HEK293 (cell line): ENCODE measurements around the gene SLC6A13.
"Not testable (repeated sequence)": the region's sequence is repeated elsewhere in the genome, so short reads cannot be mapped to it uniquely, and the experiment has no call there.

Source experiments
- CTCF ChIA-PET: fragments of 350-600 bp; formaldehyde crosslinking; extraction: SDS; loops from one replicate; lab custom pipeline; 2021; ENCODE audit warnings: antibody characterized with exemption; lab: Yijun Ruan, JAX
- POLR2A ChIA-PET: fragments of 300-600 bp; formaldehyde crosslinking; extraction: SDS; loops from one replicate; lab custom pipeline; 2020; ENCODE audit warnings: antibody characterized with exemption, inconsistent platforms; lab: Yijun Ruan, JAX
- H3K27ac ChIP-seq: fragments of 200-500 bp; sonication (Bioruptor generic); 2 replicates; pipeline ENCODE4 v1.5.1; 2014; ENCODE audit warnings: low read depth, low read length, control low read depth, inconsistent platforms; ENCODE audit errors: extremely low read depth
- H3K36me3 ChIP-seq, 2 experiments: fragments of 200-500 bp in 1 of 2; sonication (Bioruptor generic) in 1 of 2; 1 replicate in 1 of 2; 2 replicates in 1 of 2; pipeline ENCODE4 v1.5.1; 2014 to 2017; ENCODE audit warnings: inconsistent platforms in 2 of 2, low read length in 2 of 2; ENCODE audit not compliant: control insufficient read depth in 2 of 2, insufficient read depth in 1 of 2
- H3K4me1 ChIP-seq: fragments of 200-500 bp; sonication (Bioruptor generic); 2 replicates; pipeline ENCODE4 v1.5.1; 2014; ENCODE audit warnings: mild to moderate bottlenecking, low read length, inconsistent platforms; ENCODE audit not compliant: control insufficient read depth, insufficient read depth
- H3K4me3 ChIP-seq: 2 replicates; pipeline ENCODE4 v1.5.1; 2011; ENCODE audit warnings: low read depth, mild to moderate bottlenecking, control low read depth, low read length, moderate library complexity
- H3K9me3 ChIP-seq: fragments of 200-500 bp; sonication (Bioruptor generic); 2 replicates; pipeline ENCODE4 v1.5.1; 2014; ENCODE audit warnings: low read depth, low read length, inconsistent platforms; ENCODE audit not compliant: control insufficient read depth, insufficient read depth
- KLF9 ChIP-seq: fragments of 450-650 bp; formaldehyde crosslinking; IDR thresholded peaks from 2 replicates; pipeline ENCODE4 v1.5.1; 2016; ENCODE audit warnings: missing biosample characterization, missing genetic modification characterization, low read depth
- PRDM1 ChIP-seq: fragments of 450-650 bp; formaldehyde crosslinking; IDR thresholded peaks from 2 replicates; pipeline ENCODE4; 2016; ENCODE audit warnings: missing biosample characterization, missing genetic modification characterization
- ZBTB1 ChIP-seq: fragments of 450-650 bp; formaldehyde crosslinking; IDR thresholded peaks from 2 replicates; pipeline ENCODE4 v1.5.1; 2016; ENCODE audit warnings: missing biosample characterization, missing genetic modification characterization
- ZBTB17 ChIP-seq: fragments of 450-650 bp; formaldehyde crosslinking; IDR thresholded peaks from 2 replicates; pipeline ENCODE4 v1.5.1; 2016; ENCODE audit warnings: missing biosample characterization, missing genetic modification characterization
- ZFHX2 ChIP-seq: fragments of 450-650 bp; formaldehyde crosslinking; conservative IDR thresholded peaks from 2 replicates; pipeline ENCODE4 v1.5.1; 2016; ENCODE audit warnings: missing biosample characterization, missing genetic modification characterization
- ZFP41 ChIP-seq: fragments of 450-650 bp; formaldehyde crosslinking; IDR thresholded peaks from 2 replicates; pipeline ENCODE4 v1.5.1; 2016; ENCODE audit warnings: missing biosample characterization, missing genetic modification characterization, borderline replicate concordance
- ZNF114 ChIP-seq: fragments of 450-650 bp; formaldehyde crosslinking; IDR thresholded peaks from 2 replicates; pipeline ENCODE4 v1.5.0; 2017; ENCODE audit warnings: missing biosample characterization, missing genetic modification characterization
- ZNF138 ChIP-seq: fragments of 450-650 bp; formaldehyde crosslinking; IDR thresholded peaks from 2 replicates; pipeline ENCODE4 v1.5.1; 2016; ENCODE audit warnings: missing biosample characterization, missing genetic modification characterization, borderline replicate concordance
- ZNF157 ChIP-seq: fragments of 450-650 bp; formaldehyde crosslinking; IDR thresholded peaks from 2 replicates; pipeline ENCODE4 v1.5.1; 2016; ENCODE audit warnings: missing biosample characterization, missing genetic modification characterization
- ZNF174 ChIP-seq: fragments of 450-650 bp; formaldehyde crosslinking; IDR thresholded peaks from 2 replicates; pipeline ENCODE4 v1.5.0; 2017; ENCODE audit warnings: missing biosample characterization, mild to moderate bottlenecking, missing genetic modification characterization
- ZNF184 ChIP-seq: fragments of 450-650 bp; IDR thresholded peaks from 2 replicates; pipeline ENCODE4 v1.5.1; 2018; ENCODE audit warnings: missing biosample characterization, mild to moderate bottlenecking, missing genetic modification characterization
- ZNF366 ChIP-seq: fragments of 450-650 bp; formaldehyde crosslinking; conservative IDR thresholded peaks from 2 replicates; pipeline ENCODE4 v1.5.1; 2016; ENCODE audit warnings: missing biosample characterization, missing genetic modification characterization
- ZNF423 ChIP-seq: fragments of 450-650 bp; formaldehyde crosslinking; IDR thresholded peaks from 2 replicates; pipeline ENCODE4 v1.5.1; 2016; ENCODE audit warnings: missing biosample characterization, missing genetic modification characterization
- ZNF501 ChIP-seq: fragments of 450-650 bp; formaldehyde crosslinking; IDR thresholded peaks from 2 replicates; pipeline ENCODE4 v1.5.1; 2016; ENCODE audit warnings: missing biosample characterization, missing genetic modification characterization
- ZNF529 ChIP-seq: fragments of 450-650 bp; formaldehyde crosslinking; IDR thresholded peaks from 2 replicates; pipeline ENCODE4 v1.5.1; 2017; ENCODE audit warnings: missing genetic modification characterization, missing biosample characterization; ENCODE audit not compliant: insufficient replicate concordance
- ZNF776 ChIP-seq: fragments of 450-650 bp; formaldehyde crosslinking; IDR thresholded peaks from 2 replicates; pipeline ENCODE4 v1.5.0; 2017; ENCODE audit warnings: missing biosample characterization, missing genetic modification characterization, borderline replicate concordance
- TF ChIP-seq, protein P1 (sequence below): fragments of 450-650 bp; formaldehyde crosslinking; IDR thresholded peaks from 2 replicates; pipeline ENCODE4 v1.5.1; 2016; ENCODE audit warnings: missing biosample characterization, missing genetic modification characterization
- TF ChIP-seq, protein P2 (sequence below): fragments of 450-650 bp; formaldehyde crosslinking; IDR thresholded peaks from 2 replicates; pipeline ENCODE4; 2016; ENCODE audit warnings: missing biosample characterization, missing genetic modification characterization

Gene SLC6A13

DNA sequence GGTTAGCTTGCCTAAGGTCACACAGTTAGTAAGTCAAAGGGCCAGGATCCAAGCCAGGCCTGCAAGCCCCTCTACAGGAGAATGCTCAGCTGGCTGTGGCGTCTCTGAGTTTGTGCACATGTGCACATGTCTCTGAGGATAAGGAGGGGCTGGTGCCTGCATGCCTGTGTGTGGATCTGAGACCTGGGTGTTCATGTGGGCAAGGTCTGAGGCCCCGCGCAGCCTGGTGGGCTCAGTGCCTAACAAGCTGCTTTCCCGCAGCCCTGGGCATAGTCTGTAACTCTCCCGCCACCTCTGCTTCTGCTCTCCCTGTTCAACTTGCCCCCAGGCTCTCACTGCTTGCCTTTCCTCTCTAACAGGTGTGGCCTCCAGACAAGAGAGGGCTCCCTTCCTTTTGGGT lies 44.4 kb downstream of the SLC6A13 start:
- Histone ChIP-seq H3K27ac (no peak overlapping the region), H3K36me3 (no peaks in the 10 kb centered on the region), H3K4me1 (no peaks in the 10 kb centered on the region; the same call in 1 of the 2 replicates), H3K4me3 (no peak overlapping the region), H3K9me3 (no peaks in the 10 kb centered on the region)
- ChIA-PET CTCF (interaction anchor here (0.6 to 2.5 kb wide), 5 partner anchors 10 to 159 kb away, joined by 3 to 20 read pairs (median 3); no protein-coding TSS in a partner anchor), POLR2A (no interaction called here)
- TF ChIP-seq ZNF423 (tag by site-specific recombination) (0 out of 2 replicates have a peak, but pooled peaks have one; percentile 3), PRDM1 (tag by site-specific recombination) (no peak)

DNA sequence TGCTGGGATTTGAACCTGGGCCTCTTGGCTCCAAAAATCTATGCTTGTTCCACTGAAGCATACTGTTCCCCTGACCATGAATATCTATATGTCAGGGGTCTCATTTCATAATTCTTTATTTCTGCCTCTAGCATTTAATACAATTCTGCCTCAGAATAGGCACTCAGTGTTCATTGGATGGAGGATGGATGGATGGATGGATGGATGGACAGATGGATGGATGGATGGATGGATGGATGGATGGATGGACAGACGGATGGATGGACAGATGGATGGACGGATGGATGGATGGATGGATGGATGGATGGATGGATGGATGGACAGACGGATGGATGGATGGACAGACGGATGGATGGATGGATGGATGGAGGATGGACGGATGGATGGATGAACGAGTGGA lies 45.6 kb downstream of the SLC6A13 start:
- H3K36me3 ChIP-seq, POLR2A ChIA-PET, H3K27ac ChIP-seq, H3K4me1 ChIP-seq, H3K9me3 ChIP-seq, H3K4me3 ChIP-seq: not testable (repeated sequence)
- CTCF ChIA-PET = interaction anchor here (0.6 to 0.8 kb wide), 2 partner anchors 64 to 99 kb away, joined by 3 to 4 read pairs; no protein-coding TSS in a partner anchor
- TF ChIP-seq ZBTB17 (tag by site-specific recombination) = peak; percentile 63
- TF ChIP-seq ZNF366 = peak; percentile 99

DNA sequence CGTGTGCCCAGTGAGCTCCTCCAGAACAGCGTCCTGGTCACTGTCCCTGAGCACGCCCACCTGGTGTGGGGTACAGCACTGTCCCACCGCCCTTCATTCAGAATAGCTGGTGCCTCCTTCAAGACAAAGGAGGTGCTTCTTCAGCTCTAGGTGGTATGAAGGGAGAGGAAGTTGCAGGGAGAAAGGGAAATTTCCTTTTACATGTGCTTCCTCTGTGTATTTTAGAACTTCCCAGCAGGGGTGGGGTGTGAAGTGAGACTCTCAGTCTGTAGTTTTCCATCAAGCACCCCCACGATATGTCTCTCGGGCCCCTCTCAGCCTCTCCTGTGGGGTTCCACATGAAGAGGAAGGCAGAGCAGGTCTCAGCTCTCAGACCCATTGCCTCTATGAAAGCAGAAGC lies 47.5 kb downstream of the SLC6A13 start:
- H3K4me3 ChIP-seq = no peak overlapping the region
- POLR2A ChIA-PET = no interaction called here
- no peaks in the 10 kb centered on the region; the same call in 1 of the 2 replicates for H3K4me1 ChIP-seq
- H3K9me3 ChIP-seq = no peaks in the 10 kb centered on the region
- H3K27ac ChIP-seq = no peak overlapping the region
- TF ChIP-seq, protein P1, sequence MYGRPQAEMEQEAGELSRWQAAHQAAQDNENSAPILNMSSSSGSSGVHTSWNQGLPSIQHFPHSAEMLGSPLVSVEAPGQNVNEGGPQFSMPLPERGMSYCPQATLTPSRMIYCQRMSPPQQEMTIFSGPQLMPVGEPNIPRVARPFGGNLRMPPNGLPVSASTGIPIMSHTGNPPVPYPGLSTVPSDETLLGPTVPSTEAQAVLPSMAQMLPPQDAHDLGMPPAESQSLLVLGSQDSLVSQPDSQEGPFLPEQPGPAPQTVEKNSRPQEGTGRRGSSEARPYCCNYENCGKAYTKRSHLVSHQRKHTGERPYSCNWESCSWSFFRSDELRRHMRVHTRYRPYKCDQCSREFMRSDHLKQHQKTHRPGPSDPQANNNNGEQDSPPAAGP (tag by site-specific recombination) = no peak
- no peak for TF ChIP-seq ZNF184 (tag by site-specific recombination)
- no peak for TF ChIP-seq ZFP41 (tag by site-specific recombination)
- TF ChIP-seq ZNF157 (tag by site-specific recombination) = no peak
- TF ChIP-seq, protein P2, sequence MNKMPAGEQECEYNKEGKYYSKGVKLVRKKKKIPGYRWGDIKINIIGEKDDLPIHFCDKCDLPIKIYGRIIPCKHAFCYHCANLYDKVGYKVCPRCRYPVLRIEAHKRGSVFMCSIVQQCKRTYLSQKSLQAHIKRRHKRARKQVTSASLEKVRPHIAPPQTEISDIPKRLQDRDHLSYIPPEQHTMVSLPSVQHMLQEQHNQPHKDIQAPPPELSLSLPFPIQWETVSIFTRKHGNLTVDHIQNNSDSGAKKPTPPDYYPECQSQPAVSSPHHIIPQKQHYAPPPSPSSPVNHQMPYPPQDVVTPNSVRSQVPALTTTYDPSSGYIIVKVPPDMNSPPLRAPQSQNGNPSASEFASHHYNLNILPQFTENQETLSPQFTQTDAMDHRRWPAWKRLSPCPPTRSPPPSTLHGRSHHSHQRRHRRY = no peak
- TF ChIP-seq ZNF174 (tag by site-specific recombination) = no peak
- TF ChIP-seq ZBTB1 (tag by site-specific recombination) = no peak
- TF ChIP-seq ZFHX2 (tag by site-specific recombination) = no peak
- TF ChIP-seq KLF9 (tag by site-specific recombination) = no peak
- no peak for TF ChIP-seq ZNF114 (tag by site-specific recombination)
- TF ChIP-seq ZNF138 (tag by site-specific recombination) = no peak
- TF ChIP-seq ZNF501 (tag by site-specific recombination) = no peak
- TF ChIP-seq ZNF529 (tag by site-specific recombination) = no peak
- no peak for TF ChIP-seq ZNF776 (tag by site-specific recombination)
- no peaks in the 10 kb centered on the region for H3K36me3 ChIP-seq
- CTCF ChIA-PET = no interaction called here
